IPS DF 4.7 (cell line): Measurements from ENCODE around the gene NFATC4.
"Not testable (repeated sequence)": the region's sequence is repeated elsewhere in the genome, so short reads cannot be mapped to it uniquely, and the experiment has no call there.

Source experiments
- DNase-seq: peaks from one replicate; pipeline ENCODE4 v3.0.0-alpha.2; 2013; ENCODE audit warnings: low spot score; ENCODE audit errors: extremely low read depth

The NFATC4 gene

DNA sequence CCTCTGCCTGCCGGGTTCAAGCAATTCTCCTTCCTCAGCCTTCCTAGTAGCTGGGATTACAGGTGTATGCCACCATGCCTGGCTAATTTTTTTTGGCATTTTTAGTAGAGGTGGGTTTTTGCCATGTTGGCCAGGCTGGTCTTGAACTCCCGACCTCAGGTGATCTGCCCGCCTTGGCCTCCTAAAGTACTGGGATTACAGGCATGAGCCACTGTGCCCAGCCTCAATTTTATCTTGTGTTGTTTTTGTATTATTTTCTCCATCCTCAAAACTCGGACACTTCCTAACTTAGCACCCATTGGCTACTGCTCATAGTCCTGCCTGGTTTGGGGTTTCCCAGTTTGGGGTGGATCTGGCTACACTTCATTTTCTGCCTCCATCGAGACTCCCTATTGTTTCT lies 19.6 kb downstream of the NFATC4 start:
- DNase-seq, result not testable (repeated sequence)

DNA sequence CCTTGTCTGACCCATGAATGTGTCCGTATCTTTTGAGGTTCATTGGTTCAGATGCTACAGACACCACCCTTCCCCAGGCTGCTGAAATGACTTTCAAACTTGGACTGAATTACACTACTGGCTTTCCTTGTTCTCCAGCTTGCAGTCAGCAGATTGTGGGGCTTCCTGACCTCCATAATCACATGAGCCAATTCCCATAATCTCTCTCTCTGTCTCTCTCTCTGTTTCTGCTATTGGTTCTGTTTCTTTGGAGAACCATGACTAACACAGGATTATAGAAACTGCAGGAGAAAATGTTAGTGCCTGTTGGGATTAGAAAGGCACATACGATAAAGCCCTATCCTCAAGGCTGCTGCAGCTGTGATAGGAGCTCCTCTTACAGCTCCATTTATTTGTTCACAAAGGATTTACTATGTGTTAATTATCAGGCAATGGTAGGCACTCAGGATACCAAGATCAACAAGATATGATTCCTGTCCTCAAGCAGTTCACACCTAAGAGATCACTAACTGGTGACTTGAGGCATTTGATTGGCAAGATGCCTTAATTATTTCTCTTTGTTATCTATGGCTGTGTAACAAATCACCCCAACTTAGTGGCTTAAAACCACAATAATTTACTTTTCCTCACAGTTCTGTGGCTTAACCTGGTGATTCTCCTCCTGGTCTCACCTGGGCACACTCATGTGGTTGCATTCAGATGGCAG lies 20.6 kb downstream of the NFATC4 start:
- no peak for DNase-seq

DNA sequence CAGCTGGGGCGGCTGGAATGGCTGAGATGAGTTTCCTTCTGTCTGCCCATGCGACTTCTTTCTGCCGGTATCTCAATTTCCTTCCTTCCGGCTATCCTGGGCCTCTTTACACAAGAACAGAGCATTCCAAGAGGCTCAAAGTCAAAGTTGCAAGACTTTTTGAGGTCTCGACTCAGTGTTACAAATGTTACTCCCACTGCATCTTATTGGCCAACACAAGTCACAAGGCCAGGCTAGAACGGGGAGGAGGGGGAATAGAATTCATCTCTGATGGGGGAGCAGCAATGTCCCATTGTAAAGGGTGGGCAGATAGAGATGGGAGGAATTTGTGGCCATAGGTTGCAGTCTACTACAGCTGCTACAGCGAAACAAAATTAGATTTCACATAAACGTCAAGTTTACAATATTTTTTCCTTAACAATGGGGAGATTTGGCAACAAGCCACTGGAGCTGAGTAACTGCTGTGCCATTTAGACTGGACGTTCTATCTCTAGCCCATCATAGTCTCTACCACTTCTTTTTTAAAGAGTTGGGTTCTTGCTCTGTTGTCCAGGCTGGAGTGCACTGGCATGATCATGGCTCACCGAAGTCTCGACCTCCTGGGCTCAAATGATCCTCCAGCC lies 21.4 kb downstream of the NFATC4 start:
- DNase-seq, result no peak

DNA sequence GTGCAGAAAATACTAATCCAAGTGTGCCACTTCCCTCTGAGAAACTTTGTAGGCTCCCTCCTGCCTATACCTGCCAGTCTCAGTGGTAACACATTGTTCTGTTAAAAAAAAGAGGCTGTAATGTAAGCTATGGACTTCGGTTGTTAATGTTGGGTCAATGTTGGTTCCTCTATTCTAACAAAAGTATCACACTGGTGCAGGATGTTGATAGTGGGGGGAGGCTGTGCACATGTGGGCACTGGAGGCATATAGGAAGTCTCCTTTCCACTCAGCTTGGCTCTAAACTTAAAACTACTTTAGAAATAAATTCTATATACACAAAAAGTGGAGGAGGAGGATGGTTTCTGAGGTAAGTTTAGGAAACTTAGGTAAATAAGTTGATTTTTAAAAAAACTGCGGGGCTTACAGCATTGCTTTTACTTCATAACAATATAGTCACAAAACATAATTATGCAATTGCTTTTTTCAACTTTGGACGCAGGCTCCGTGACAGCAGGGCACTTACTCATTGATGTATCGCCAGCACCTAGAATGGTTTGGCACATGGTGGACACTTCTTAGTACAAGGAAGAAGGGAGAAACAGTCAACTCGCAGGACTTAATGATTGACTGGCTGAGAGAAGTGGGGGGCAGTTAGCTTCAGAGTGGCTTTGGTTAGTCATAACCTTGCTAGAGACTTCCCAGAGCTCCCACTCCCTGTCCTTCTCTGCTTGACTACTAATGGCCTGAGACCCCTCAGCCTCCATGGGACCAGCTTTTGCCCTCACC lies 22.9 kb downstream of the NFATC4 start:
- no peak for DNase-seq

DNA sequence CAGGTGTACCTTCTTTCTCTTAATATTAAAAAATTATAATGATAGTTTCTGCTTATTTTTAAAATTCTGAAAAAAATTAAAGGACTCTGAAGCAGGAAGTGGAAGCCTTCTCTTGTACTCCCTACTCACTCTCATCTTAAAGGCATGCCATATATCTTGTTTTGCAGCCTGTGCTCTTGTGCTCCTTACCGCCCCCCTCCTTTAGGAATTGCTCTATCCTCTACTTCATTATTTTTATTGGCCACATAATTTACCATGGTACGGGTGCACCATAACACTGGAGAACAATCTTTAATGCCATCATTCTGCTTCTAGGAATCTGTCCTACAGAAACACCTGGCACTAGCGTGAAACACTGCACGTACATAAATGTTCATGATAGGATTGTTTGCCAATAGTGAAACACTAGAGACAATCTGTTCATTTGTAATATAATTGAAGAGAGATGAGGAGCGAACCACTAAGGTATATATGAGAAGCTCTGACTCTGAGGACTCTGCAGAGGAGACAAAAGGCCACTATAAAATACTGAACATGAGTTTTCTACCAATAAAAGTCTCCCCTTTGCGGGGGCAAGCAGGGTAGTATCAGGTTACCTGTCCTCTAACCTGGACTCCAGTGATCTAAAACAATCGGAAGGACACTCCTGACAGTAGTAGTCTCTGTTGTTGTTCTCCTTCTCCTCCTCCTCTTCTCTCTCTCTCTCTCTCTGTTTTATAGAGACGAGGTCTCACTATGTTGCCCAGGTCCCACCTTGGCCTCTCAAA lies 24.5 kb downstream of the NFATC4 start:
- DNase-seq, result no peak

DNA sequence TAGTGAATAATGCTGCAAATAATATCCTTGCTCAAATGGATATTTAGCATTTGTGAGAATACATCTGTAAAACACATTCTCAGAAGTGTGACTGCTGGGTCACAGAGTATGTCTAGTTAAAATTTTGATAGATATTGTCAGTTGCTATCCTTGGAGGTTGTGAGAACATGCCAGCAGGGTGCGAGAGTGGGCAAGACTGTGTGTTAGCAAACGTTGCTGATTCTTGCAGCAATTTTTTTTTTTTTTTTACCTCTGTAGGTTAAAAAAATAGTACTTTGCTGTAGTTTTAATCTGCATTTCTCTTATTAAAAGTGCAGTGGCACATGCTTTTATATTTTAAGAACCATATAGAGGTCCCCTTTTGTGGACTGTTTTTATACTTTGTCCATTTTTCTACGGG lies 26.3 kb downstream of the NFATC4 start:
- DNase-seq, result no peak

DNA sequence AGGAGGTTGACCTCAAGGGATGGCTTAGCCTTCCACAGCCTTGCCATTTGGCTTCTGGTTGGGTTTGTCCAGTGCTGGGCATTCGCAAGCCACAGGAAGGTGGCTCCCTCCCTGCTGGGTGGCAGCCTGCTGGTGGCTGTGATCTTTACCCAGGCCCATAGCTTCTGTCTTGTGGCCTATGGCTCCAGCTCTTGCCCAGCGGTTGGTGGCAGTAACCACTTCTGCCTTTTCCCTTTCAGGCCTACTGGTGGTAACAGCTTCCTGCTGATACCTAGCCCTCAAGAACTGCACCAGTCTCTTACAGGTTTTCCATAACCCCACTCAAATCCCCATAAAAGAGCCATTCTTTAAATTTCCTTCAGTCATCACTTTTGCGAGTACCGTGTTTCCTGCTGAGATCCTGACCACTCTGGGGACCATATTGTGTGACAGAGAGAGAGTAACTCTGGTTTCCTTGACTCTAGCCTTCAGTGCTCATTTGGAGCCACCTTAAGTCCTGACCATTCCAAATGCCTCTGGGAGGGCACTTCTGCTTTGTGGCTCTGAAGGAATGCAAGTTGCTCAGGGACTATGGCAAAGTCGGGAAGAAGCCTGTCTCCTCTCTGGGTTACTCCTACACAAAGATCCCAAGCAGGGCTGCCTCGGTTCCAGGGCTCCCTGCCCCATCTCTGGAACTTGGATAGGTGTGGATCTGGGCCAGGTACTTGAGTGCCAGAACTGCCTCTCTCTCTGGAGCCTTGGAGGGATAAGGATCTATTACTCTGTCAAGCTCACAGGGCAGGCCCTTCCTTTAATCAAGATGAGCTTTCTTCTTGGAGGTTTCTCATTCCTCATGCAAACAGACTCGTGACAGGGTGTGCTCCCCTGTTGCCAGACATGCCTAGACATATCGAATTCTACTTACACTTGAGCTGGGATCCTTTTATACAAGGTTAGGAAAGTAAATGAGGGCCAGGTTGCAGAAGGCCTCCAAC lies 27.9 kb downstream of the NFATC4 start:
- no peak for DNase-seq

DNA sequence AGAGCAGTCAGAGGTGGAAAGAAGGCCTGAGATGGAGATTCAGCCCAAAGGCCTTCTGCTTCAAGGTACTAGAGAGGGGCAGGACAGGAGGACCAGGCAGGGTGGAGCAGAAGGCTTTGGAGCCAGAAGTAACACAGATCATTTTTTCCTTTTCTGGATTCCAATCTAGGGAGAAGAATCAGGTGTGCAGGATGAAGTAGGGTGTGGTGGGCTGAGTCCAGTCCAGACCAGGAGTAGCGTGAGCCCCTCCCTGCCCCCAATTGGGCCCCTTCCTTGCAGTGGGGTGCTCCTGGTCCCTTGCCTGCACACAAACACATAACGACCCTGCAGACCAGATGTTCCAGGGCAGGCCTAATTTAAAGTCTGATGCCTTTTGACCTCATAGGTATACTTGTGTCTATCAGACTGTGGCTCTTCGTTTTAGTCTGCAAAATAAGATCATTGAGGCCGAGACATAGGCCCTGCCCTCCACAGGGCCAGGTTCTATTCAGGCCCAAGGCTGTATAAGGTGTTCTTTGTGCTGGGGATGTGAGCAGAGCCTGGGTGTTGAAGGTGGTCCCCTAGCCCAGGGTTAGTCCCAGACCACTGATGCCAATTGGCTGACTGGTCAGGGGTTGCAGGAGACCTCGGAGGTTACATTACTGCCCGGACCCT lies 29.8 kb downstream of the NFATC4 start:
- no peak for DNase-seq

DNA sequence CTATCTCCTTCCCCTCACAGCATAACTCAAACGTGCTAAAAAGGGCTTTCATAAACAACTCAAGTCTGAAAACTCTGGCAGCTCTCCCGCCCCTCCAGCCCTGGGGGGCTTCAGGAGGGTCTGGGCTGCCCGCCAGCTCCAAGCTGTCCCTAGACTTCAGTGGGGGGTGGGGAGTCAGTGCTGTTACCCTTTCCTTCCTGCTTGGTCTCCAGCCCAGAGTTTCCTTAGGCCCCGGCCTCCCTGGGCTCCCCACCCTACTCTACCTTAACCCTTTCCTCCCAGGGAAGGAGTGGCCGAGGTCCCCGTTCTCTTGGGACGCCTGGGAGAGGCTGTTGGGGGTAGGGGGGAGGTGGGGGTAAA lies 30.3 kb downstream of the NFATC4 start:
- DNase-seq, result no peak

DNA sequence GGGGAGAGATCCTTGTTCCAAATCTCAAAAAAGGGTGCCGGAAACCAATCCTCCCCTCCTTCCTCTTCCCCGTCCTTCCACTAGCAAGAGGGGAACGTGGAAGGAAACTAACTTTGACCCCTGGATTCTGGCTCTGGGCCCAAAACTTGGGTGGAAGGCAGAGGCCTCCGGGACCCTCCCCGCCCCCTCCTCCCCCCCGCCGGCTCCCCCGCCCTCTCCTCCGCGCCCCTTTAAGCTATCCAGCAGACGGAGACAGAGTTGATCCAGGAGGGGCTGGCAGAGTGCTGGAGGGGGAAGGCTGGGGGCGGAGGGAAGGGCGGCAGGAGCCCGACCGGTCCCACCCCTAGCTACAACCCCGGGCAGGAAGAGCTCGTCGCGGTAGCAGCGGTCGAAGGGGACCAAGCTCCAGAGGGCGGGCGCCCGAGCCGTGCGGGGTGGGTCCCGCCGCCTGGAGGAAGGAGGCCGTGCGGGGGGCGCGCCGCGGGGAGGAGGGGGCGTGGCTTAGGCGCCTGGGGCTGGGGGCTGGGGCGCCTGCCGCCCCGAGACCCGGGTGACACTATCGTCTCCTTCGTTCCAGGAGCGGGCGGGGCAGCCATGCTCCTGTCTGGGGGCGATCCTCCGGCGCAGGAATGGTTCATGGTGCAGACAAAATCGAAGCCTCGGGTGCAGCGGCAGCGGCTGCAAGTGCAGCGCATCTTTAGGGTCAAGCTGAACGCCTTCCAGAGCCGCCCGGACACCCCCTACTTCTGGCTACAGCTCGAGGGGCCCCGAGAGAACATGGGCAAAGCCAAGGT lies 30.9 kb downstream of the NFATC4 start, which contains the start of gene NYNRIN:
Gene NYNRIN, plus strand, starts transcription at position 351 of the 794 bp plus-strand sequence. Its CDS starts 244 bp downstream, at position 595.
- DNase-seq, result no peak

DNA sequence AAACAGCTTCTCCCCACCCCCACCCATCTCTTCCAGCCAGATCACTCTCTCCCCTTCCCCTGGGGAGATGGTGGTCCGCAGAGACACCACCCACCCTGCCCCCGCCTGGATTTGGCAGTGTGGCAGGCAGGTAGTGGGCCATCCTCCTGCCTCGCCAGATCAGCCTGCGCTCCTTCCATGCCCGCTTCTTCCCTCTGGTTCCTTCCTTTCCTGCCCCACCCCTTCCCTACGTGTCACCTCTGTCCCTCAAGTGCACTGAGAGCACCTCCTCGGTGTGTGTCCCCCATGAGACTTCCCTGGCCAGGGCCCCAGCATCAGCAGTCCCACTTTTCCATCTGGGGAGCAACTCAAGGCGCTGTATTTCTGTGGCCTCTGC lies 31.5 kb downstream of the NFATC4 start:
- DNase-seq, result no peak

DNA sequence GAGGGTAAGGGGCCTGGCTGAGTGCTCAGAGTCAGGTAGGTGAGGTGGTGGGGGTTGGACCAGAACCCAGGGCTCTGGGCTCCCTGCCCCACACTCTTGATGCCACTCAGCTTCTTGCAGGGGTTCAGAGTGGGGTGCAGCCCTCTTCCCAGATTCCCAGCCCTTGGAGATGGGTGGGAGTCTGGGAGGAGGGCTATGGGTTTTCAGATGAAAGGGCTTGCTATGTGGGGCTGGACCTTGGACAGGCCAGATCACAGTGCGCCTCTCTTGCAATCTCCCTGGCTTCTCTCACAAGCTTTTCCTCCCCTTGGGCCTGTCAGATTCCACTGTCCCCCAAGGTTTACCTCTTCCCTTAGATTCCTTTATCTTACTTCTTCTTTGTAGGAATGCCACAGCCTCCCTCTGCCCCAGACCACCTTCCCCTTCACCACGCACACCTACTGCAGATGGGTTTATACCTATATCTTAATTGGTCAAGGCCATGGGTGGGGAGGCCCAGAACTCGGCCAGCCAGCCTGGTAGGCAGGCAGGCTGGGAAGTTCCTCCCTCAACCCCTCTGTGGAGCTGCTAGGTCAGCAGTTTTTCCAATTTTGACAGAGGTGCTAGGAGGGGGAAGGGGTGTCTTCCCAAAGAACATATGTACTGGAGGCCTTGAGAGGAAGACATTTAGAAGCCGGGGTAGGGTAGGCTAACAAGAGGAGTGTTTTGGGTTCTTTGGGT lies 32.2 kb downstream of the NFATC4 start:
- no peak for DNase-seq

DNA sequence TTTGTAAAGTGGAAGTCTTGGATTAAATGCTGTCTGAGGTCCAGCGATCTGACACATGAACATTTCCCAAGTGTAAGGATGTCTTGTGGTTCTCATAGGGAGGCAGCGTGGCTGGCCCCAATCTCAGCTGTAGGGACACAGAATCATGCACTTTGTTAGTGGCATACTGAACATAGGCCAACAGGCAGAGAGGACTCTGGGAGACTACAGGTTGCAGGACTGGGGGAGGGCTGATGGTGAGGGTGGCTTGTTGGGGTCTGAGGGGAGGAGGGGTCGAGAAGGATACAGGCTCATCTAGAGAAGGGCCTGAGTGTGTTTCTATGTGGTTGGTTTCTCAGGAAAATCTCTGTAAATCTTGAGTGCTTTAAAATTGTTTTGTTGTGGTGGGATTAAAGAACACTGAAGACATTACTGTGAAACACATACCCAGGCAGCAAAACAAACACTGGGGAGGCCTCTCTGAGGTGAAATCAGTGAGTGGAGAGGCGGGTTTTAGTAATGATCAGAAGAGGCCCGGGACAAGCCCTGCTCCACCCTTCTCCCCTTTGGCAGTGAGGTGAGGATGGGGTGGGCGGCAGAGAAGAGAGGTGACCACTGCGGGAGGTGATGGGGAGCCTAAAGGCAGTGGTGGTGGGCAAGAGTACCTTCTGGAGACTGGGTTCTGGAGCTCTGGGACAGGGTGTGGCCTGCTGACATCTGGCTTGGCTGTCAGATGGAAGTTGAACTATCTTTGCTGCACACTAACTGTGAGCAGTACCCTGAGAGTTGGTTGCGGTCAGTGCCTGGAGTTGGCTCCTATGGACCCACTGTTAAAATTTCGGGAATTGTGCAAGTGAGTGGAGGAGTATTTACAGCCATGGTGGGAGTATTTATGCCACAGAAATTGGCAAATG lies 34.1 kb downstream of the NFATC4 start:
- DNase-seq, result no peak

DNA sequence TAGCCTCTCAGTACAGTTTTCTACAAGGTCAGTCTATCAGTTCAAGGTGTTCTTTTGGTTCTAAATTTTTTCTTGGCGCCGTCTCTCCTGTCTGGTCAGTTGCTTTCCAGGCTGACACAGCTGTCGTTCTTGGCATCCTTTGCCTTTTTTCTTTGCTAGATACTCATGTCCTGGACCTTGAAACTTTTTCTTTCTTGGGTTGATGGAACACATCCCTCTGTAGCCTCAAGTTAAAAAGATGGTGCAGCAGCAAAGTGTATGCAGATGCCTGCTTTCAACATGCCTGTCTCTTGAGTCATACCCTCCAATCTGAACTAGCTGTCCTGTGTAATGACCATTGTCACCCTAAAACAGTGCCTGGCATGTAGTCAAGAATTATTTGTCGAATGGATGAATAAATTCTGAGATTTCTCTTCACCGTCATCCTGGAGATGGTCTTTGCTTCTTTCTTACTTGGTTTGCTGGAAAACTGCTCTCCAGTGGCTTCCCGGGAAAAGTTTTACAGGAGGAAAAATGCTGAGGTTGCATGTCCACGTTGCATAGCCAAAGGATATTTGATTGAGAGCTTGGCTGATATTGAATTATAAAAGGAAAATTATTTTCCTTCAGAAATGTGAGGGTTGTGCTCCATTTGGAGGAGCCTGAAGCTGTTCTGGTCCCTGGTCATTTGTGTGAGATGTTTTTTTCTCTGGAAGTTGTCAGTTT lies 35.5 kb downstream of the NFATC4 start:
- DNase-seq, result no peak

DNA sequence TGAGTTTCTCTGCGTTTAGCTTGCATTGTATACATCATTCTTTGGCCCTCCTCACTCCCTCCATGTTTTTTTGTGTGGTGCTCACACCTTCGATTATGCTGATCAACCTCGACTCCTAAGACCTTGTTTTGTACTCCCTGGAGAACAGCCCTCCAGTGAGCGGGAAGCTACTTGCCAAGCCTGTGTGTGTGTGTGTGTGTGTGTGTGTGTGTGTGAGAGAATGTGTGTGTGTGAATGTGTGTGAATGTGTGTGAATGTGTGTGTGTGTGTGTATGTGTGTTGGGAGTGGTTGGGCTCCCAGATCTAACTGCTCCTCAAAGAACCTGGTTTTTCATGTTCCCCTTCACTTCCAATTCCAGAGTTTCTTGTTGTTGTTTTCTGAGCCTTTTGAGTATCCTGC lies 36.8 kb downstream of the NFATC4 start:
- no peak for DNase-seq

DNA sequence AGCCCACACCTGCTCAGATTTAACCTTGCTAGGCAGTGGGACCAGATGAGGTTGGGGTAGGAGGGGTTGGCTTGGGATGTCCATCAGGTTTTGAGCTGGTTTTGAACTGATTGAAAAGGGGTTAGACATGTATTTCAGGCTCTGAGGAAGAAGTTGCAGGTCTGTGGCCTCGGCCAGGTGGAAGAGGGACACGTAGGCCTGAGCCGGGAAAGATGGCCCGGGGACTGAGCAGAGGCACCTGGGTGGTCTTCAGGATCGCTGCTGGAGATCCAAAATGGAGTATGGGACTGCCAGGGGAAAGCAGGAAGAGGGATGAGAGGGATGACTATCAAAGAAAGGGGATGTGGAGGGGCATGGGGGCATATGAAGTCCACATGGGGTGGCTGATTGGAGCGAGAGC lies 38.4 kb downstream of the NFATC4 start:
- DNase-seq, result no peak
